ENCODE measurements around the gene NFATC1.

The NFATC1 gene

GRCh38 chr18:79571211-79572092 lies 175.7 kb downstream of the NFATC1 start:
- Histone ChIP-seq H3K4me3 (ENCODE audit: low read length) (peak overlapping the region; percentile 69), H3K9ac (ENCODE audit: low read length) (peak overlapping the region; percentile 80), H3K79me2 (ENCODE audit: low read length) (no peaks in the 10 kb centered on the region), H3K36me3 (replicated peaks; ENCODE audit: low read depth, low read length) (peaks cover 27% of the 10 kb centered on the region), H3K9me3 (ENCODE audit: insufficient read depth, low read length) (peaks cover 27% of the 10 kb centered on the region), H2AFZ (ENCODE audit: low read depth, low read length) (peak overlapping the region; percentile 2; the same call in 1 of the 2 replicates), H3K27me3 (ENCODE audit: low read depth, low read length) (no peaks in the 10 kb centered on the region), H4K20me1 (ENCODE audit: insufficient read depth, low read length) (no peaks in the 10 kb centered on the region), H3K27ac (ENCODE audit: low read length) (peak overlapping the region; percentile 92), H3K4me1 (ENCODE audit: low read length) (peaks cover 48% of the 10 kb centered on the region), H3K4me2 (ENCODE audit: low read length) (peak overlapping the region; percentile 83)
- TF ChIP-seq, protein P1, sequence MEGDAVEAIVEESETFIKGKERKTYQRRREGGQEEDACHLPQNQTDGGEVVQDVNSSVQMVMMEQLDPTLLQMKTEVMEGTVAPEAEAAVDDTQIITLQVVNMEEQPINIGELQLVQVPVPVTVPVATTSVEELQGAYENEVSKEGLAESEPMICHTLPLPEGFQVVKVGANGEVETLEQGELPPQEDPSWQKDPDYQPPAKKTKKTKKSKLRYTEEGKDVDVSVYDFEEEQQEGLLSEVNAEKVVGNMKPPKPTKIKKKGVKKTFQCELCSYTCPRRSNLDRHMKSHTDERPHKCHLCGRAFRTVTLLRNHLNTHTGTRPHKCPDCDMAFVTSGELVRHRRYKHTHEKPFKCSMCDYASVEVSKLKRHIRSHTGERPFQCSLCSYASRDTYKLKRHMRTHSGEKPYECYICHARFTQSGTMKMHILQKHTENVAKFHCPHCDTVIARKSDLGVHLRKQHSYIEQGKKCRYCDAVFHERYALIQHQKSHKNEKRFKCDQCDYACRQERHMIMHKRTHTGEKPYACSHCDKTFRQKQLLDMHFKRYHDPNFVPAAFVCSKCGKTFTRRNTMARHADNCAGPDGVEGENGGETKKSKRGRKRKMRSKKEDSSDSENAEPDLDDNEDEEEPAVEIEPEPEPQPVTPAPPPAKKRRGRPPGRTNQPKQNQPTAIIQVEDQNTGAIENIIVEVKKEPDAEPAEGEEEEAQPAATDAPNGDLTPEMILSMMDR (IDR thresholded peaks at IDR 0.05; ENCODE audit: low read depth, low read length), result no peak
- TF ChIP-seq EZH2phosphoT487 (IDR thresholded peaks at IDR 0.05; ENCODE audit: low read depth), result no peak

- no peak overlapping the region for H3K4me2 ChIP-seq (ENCODE audit: low read length)
- TF ChIP-seq EZH2phosphoT487 (IDR thresholded peaks at IDR 0.05; ENCODE audit: low read depth), result no peak
- TF ChIP-seq, protein P1 (IDR thresholded peaks at IDR 0.05; ENCODE audit: low read depth, low read length), result no peak
- no peaks in the 10 kb centered on the region for H3K27me3 ChIP-seq (ENCODE audit: low read depth, low read length)
- no peak overlapping the region for H2AFZ ChIP-seq (ENCODE audit: low read depth, low read length)
- H3K27ac ChIP-seq (ENCODE audit: low read length), result peak overlapping the region; percentile 92
- H3K79me2 ChIP-seq (ENCODE audit: low read length), result no peaks in the 10 kb centered on the region
- H3K4me1 ChIP-seq (ENCODE audit: low read length), result peaks cover 48% of the 10 kb centered on the region
- no peak overlapping the region for H3K4me3 ChIP-seq (ENCODE audit: low read length)
- H3K9ac ChIP-seq (ENCODE audit: low read length), result peak overlapping the region; percentile 80; the same call in 1 of the 2 replicates
- H4K20me1 ChIP-seq (ENCODE audit: insufficient read depth, low read length), result no peaks in the 10 kb centered on the region
- peaks cover 27% of the 10 kb centered on the region for H3K9me3 ChIP-seq (ENCODE audit: insufficient read depth, low read length)
- H3K36me3 ChIP-seq (replicated peaks; ENCODE audit: low read depth, low read length), result peaks cover 27% of the 10 kb centered on the region
Measured at GRCh38 chr18:79572093-79572780, 176.5 kb downstream of the NFATC1 start.

DNA sequence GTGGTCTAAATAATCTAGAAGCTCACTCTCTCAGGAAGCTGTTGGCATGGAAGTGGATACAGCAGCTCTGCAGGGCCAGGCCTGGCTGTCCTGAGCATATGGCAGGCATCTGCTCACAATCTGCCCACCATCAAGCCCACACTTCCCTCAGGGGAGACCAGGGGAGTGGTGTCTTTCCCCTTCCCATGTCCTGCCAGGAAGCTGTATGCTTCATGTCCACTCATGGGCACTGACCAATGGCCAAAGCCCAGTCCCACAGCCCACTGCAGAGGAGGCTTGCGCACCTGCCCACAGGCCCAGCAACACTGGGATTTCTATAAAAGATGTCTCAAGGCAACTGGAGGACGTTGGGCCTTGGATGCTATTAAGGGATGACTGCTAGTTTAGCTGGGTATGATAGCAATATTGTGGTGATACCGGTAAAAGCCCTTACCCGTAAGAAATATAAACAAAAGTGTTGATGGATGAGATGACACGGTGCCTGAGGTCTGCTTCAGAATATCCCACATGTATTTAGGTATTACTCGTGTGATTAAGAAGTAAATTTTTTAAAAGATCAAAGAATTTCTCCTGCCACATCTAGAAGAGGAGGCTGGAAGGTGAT lies 177.2 kb downstream of the NFATC1 start:
- no peaks in the 10 kb centered on the region for H3K79me2 ChIP-seq (ENCODE audit: low read length)
- H3K4me2 ChIP-seq (ENCODE audit: low read length), result no peak overlapping the region
- no peaks in the 10 kb centered on the region for H4K20me1 ChIP-seq (ENCODE audit: insufficient read depth, low read length)
- no peak overlapping the region for H3K27ac ChIP-seq (ENCODE audit: low read length)
- peaks cover 47% of the 10 kb centered on the region for H3K4me1 ChIP-seq (ENCODE audit: low read length)
- TF ChIP-seq, protein P1 (IDR thresholded peaks at IDR 0.05; ENCODE audit: low read depth, low read length), result no peak
- TF ChIP-seq EZH2phosphoT487 (IDR thresholded peaks at IDR 0.05; ENCODE audit: low read depth), result no peak
- no peak overlapping the region for H2AFZ ChIP-seq (ENCODE audit: low read depth, low read length)
- H3K9me3 ChIP-seq (ENCODE audit: insufficient read depth, low read length), result peaks cover 27% of the 10 kb centered on the region
- no peaks in the 10 kb centered on the region for H3K27me3 ChIP-seq (ENCODE audit: low read depth, low read length)
- H3K9ac ChIP-seq (ENCODE audit: low read length), result no peak overlapping the region
- H3K36me3 ChIP-seq (replicated peaks; ENCODE audit: low read depth, low read length), result peaks cover 27% of the 10 kb centered on the region
- no peak overlapping the region for H3K4me3 ChIP-seq (ENCODE audit: low read length)

All from OCI-LY3 (cell line).